Fibroblast of villous mesenchyme (primary cell): ENCODE data around the gene RASSF8. TPM values are rescaled to one million over a fixed set of nuclear protein-coding genes. Genes with fewer than 3 reads are reported as not detected.
"Not testable (repeated sequence)": the region's sequence is repeated elsewhere in the genome, so short reads cannot be mapped to it uniquely, and the experiment has no call there.

Source experiments
- DNase-seq: peaks from one replicate; pipeline ENCODE4 v3.0.0-alpha.2; 2010; ENCODE audit warnings: low read depth
- H3K4me3 ChIP-seq: 2 replicates; pipeline ENCODE4 v1.5.1; 2011; ENCODE audit warnings: low read depth, mild to moderate bottlenecking, low read length
- CTCF ChIP-seq: IDR thresholded peaks from 2 replicates; pipeline ENCODE4 v1.5.1; 2012; ENCODE audit warnings: low read depth, mild to moderate bottlenecking, low read length; ENCODE audit not compliant: insufficient read depth
- total RNA-seq: library from RNA; depleted of rRNA; stranded (reverse); fragments of >200 nt; gene quantifications from 2 replicates; pipeline ENCODE4 v1.2.3, GENCODE V29; 2012

Gene RASSF8
- total RNA-seq, 1 donor, result 127 TPM

GRCh38 chr12:26046906-26047305 is 88.4 kb downstream of the RASSF8 start:
- DNase-seq, result no peak
- no peak overlapping the region for H3K4me3 ChIP-seq
- TF ChIP-seq CTCF, result no peak

- DNase-seq, result no peak
These were observed 89.1 kb downstream of the RASSF8 start for GRCh38 chr12:26047401-26048226.

GRCh38 chr12:26052652-26053051 is 94.2 kb downstream of the RASSF8 start:
- DNase-seq, result no peak
- no peak for TF ChIP-seq CTCF
- no peak overlapping the region for H3K4me3 ChIP-seq

More at GRCh38 chr12:26047401-26048226, 89.1 kb downstream of the RASSF8 start:
- no peak for TF ChIP-seq CTCF
- no peak overlapping the region for H3K4me3 ChIP-seq

- no peak for DNase-seq
- no peak for TF ChIP-seq CTCF
- H3K4me3 ChIP-seq, result no peak overlapping the region
These were observed 95.9 kb downstream of the RASSF8 start for GRCh38 chr12:26054383-26054782.

- no peak for TF ChIP-seq CTCF
- H3K4me3 ChIP-seq, result no peak overlapping the region
- DNase-seq, result no peak
These were observed 96.6 kb downstream of the RASSF8 start for GRCh38 chr12:26055087-26055486.

- DNase-seq, result no peak
- TF ChIP-seq CTCF, result no peak
- no peak overlapping the region for H3K4me3 ChIP-seq
These were observed 97.9 kb downstream of the RASSF8 start for GRCh38 chr12:26056335-26056734.

GRCh38 chr12:26057271-26057670 is 98.8 kb downstream of the RASSF8 start:
- not testable (repeated sequence) for H3K4me3 ChIP-seq, DNase-seq
